ENCODE results near the gene ABCC4.

Gene ABCC4

GRCh38 chr13:95301183-95301967 lies at the start of gene ABCC4:
TSS of gene ABCC4 (minus strand) at chr13:95301451. CDS start at chr13:95301314, 137 bp downstream.
- DNase-seq (ENCODE audit: low read depth in 3 of 3): peak; percentile 31 to 65 (median 43)

- DNase-seq (ENCODE audit: low read depth in 3 of 3): no peak
Measured at GRCh38 chr13:95349267-95349666, 48.0 kb upstream of the ABCC4 start.

- no peak for DNase-seq (ENCODE audit: low read depth in 3 of 3)
Measured at GRCh38 chr13:95343944-95344343, 42.7 kb upstream of the ABCC4 start.

- DNase-seq (ENCODE audit: low read depth in 3 of 3): no peak
Measured at GRCh38 chr13:95341441-95341840, 40.2 kb upstream of the ABCC4 start.

GRCh38 chr13:95338905-95339304 lies 37.7 kb upstream of the ABCC4 start:
- DNase-seq (ENCODE audit: low read depth in 3 of 3): no peak

- no peak for DNase-seq (ENCODE audit: low read depth in 3 of 3)
Measured at GRCh38 chr13:95337597-95337996, 36.3 kb upstream of the ABCC4 start.

GRCh38 chr13:95335667-95336066 lies 34.4 kb upstream of the ABCC4 start:
- no peak for DNase-seq (ENCODE audit: low read depth in 3 of 3)

GRCh38 chr13:95328386-95328785 lies 27.1 kb upstream of the ABCC4 start:
- DNase-seq (ENCODE audit: low read depth in 3 of 3): no peak

- DNase-seq (ENCODE audit: low read depth in 3 of 3): no peak
Measured at GRCh38 chr13:95327190-95327589, 25.9 kb upstream of the ABCC4 start.

- DNase-seq (ENCODE audit: low read depth in 3 of 3): no peak
Measured at GRCh38 chr13:95326695-95327094, 25.4 kb upstream of the ABCC4 start.

GRCh38 chr13:95325485-95325884 lies 24.2 kb upstream of the ABCC4 start:
- DNase-seq (ENCODE audit: low read depth in 3 of 3): no peak

GRCh38 chr13:95323930-95324662 lies 22.8 kb upstream of the ABCC4 start:
- no peak for DNase-seq (ENCODE audit: low read depth in 3 of 3)

GRCh38 chr13:95319551-95320274 lies 18.5 kb upstream of the ABCC4 start:
- no peak for DNase-seq (ENCODE audit: low read depth in 3 of 3)

- DNase-seq (ENCODE audit: low read depth in 3 of 3): no peak
Measured at GRCh38 chr13:95317039-95317989, 16.1 kb upstream of the ABCC4 start.

GRCh38 chr13:95315752-95316151 lies 14.5 kb upstream of the ABCC4 start:
- DNase-seq (ENCODE audit: low read depth in 3 of 3): no peak

GRCh38 chr13:95307507-95307906 lies 6.3 kb upstream of the ABCC4 start:
- no peak for DNase-seq (ENCODE audit: low read depth in 3 of 3)

- no peak for DNase-seq (ENCODE audit: low read depth in 3 of 3)
Measured at GRCh38 chr13:95304453-95304852, 3.2 kb upstream of the ABCC4 start.

GRCh38 chr13:95301968-95302393 lies 730 bp upstream of the ABCC4 start:
- no peak for DNase-seq (ENCODE audit: low read depth in 3 of 3)

- DNase-seq (ENCODE audit: low read depth in 3 of 3): peak; percentile 10 to 57 (median 31)
Measured at GRCh38 chr13:95300625-95301182, 547 bp downstream of the ABCC4 start.

GRCh38 chr13:95298971-95299621 lies 2.2 kb downstream of the ABCC4 start:
- DNase-seq (ENCODE audit: low read depth in 3 of 3): no peak
